ENCODE measurements around the gene WNT7B. TPM values are rescaled to one million over a fixed set of nuclear protein-coding genes. Genes with fewer than 3 reads are reported as not detected.

Gene WNT7B
- total and polyA plus RNA-seq, 2 of the 8 experiments (the other 6 are each of a cell fraction or from before 2014, with no cell fraction given) = 0.14 to 0.24 TPM

DNA sequence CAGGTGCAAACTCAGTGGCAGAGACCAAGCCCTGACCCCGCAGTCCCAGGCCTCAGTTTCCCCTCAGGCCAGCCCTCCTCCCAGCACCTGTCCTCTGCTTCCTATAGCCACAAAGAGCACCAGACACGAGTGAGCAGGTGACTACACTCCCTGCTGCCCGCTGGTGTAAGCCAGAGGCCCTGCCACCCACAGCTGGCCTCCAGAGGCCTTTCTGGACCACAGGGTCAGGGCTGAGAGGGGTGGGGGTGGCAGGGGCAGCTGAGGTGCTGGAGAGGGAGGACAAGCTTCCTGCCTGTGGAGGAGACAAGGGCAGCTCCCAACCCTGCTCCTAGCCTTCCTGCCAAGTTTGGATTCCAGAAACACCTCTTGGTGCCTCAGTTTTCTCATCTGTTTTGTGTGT lies 31.3 kb upstream of the WNT7B start:
- Histone ChIP-seq H3K14ac (ENCODE audit: insufficient read length) (no peak overlapping the region), H2BK5ac (ENCODE audit: low read depth, low read length) (no peak overlapping the region), H3K56ac (replicated peaks; ENCODE audit: insufficient read length, low read depth, low read length) (no peak overlapping the region), H3K23ac (ENCODE audit: insufficient read length) (no peak overlapping the region), H4K20me1 (replicated peaks in 1 of 2; ENCODE audit: control insufficient read depth in 1 of 2, insufficient read depth in 2 of 2, low read length in 2 of 2) (no peaks in the 10 kb centered on the region), H3K36me3 (ENCODE audit: control insufficient read depth in 2 of 4, insufficient read depth in 4 of 4, low read length in 3 of 4) (no peaks in the 10 kb centered on the region), H3K18ac (ENCODE audit: extremely low read depth, low read length) (no peak overlapping the region), H3K27ac (ENCODE audit: low read depth, low read length) (no peak overlapping the region), H4K91ac (replicated peaks; ENCODE audit: insufficient read length, low read length) (no peak overlapping the region), H3K4ac (replicated peaks; ENCODE audit: insufficient read length, low read depth, low read length) (no peak overlapping the region), H3K23me2 (ENCODE audit: low read depth, low read length) (no peaks in the 10 kb centered on the region), H3K79me1 (ENCODE audit: low read depth, low read length) (no peaks in the 10 kb centered on the region), H3K9ac (replicated peaks in 1 of 4; ENCODE audit: extremely low read depth in 1 of 4, low read depth in 3 of 4, low read length in 3 of 4) (no peak overlapping the region), H3K4me1 (replicated peaks in 1 of 4; ENCODE audit: control insufficient read depth in 3 of 4, insufficient read depth in 4 of 4, low read length in 3 of 4) (peaks cover 0 to 7% (median 3%) of the 10 kb centered on the region in 4 experiments; a peak in 4 of 7 replicates), H3K4me3 (ENCODE audit: extremely low read depth in 1 of 4, insufficient read depth in 2 of 4, low read depth in 3 of 4, low read length in 4 of 4) (no peak overlapping the region), H2AK5ac (ENCODE audit: low read depth, low read length) (no peak overlapping the region), H2AFZ (ENCODE audit: low read length) (no peak overlapping the region), H4K5ac (ENCODE audit: insufficient read length, low read depth, low read length) (no peak overlapping the region), H3K27me3 (replicated peaks in 1 of 4; ENCODE audit: control insufficient read depth in 3 of 4, extremely low read depth in 1 of 4, insufficient read depth in 3 of 4, low read length in 3 of 4) (no peaks in the 10 kb centered on the region), H2BK120ac (replicated peaks; ENCODE audit: low read depth, low read length) (no peak overlapping the region), H2BK15ac (ENCODE audit: low read length) (no peak overlapping the region), H3K9me3 (ENCODE audit: insufficient read depth in 2 of 2, low read depth in 1 of 2, low read length in 1 of 2) (no peaks in the 10 kb centered on the region; a peak in 1 of 4 replicates), H3K79me2 (ENCODE audit: control insufficient read depth in 1 of 2, insufficient read depth in 2 of 2, low read length in 2 of 2) (no peaks in the 10 kb centered on the region), H3K4me2 (ENCODE audit: insufficient read depth in 1 of 2, low read depth in 2 of 2, low read length in 2 of 2) (no peak overlapping the region), H4K8ac (ENCODE audit: extremely low read depth, insufficient read depth, low read length) (no peak overlapping the region), H2BK12ac (ENCODE audit: low read depth, low read length) (no peak overlapping the region), H2BK20ac (ENCODE audit: low read length) (no peak overlapping the region)
- no peak for TF ChIP-seq RNF2 (IDR thresholded peaks at IDR 0.05; ENCODE audit: borderline replicate concordance, low read depth, low read length, missing control alignments, poor library complexity, severe bottlenecking)
- WGBS, 2 experiments (ENCODE audit: extremely low coverage in 1 of 2, insufficient coverage in 1 of 2, insufficient read length in 1 of 2, insufficient replicate concordance in 2 of 2, low coverage in 1 of 2, low lambda C conversion rate in 2 of 2, missing lambda C conversion rate in 1 of 2) = 89% methylated on average over 3 of the region's 3 CpGs; no CpG with 5 or more reads in 1 of the 2 experiments
- CTCF ChIA-PET (ENCODE audit: partially characterized antibody) = interaction anchor here (0.6 to 5.8 kb wide), 12 partner anchors 12 to 431 kb away, joined by 3 to 147 read pairs (median 4); no protein-coding TSS in a partner anchor
- POLR2A ChIA-PET (ENCODE audit: partially characterized antibody) = interaction anchor here (0.8 to 1.7 kb wide), 5 partner anchors 35 to 114 kb away, joined by 3 to 4 read pairs (median 4); no protein-coding TSS in a partner anchor
- FAIRE-seq (no peak), DNase-seq (ENCODE audit: low read depth in 1 of 2, low spot score in 2 of 2) (no peak)
